Neural cell (in vitro differentiated cells): Measurements from ENCODE around the gene DCPS.

Source experiments
- CTCF ChIP-seq: fragments of 450-650 bp; IDR thresholded peaks from 2 replicates; pipeline ENCODE4 v1.5.1; 2014; ENCODE audit warnings: antibody characterized with exemption, mild to moderate bottlenecking, moderate library complexity; ENCODE audit not compliant: poor library complexity, severe bottlenecking
- EP300 ChIP-seq: fragments of 450-650 bp; conservative IDR thresholded peaks from 2 replicates; pipeline ENCODE4 v1.6.1; 2014; ENCODE audit warnings: antibody characterized with exemption, mild to moderate bottlenecking, moderate library complexity; ENCODE audit not compliant: poor library complexity, severe bottlenecking
- EZH2 ChIP-seq: fragments of 200-600, 300-800 bp; shearing (Covaris generic), sonication (generic); IDR thresholded peaks from 2 replicates; pipeline ENCODE4 v1.6.1; 2014; ENCODE audit warnings: antibody characterized with exemption, low read length, borderline replicate concordance, mild to moderate bottlenecking; ENCODE audit not compliant: insufficient read depth, poor library complexity, severe bottlenecking
- POLR2AphosphoS5 ChIP-seq: IDR thresholded peaks from 2 replicates; pipeline ENCODE4 v1.6.1; 2012

GRCh38 chr11:126257764-126258163 is 46.1 kb upstream of the DCPS start:
- TF ChIP-seq EZH2 (no peak), CTCF (no peak), POLR2AphosphoS5 (no peak), EP300 (no peak)
